PC-9 (cell line): Measurements from ENCODE around the gene CPEB3. TPM values are rescaled to one million over a fixed set of nuclear protein-coding genes. Genes with fewer than 3 reads are reported as not detected.

ENCODE experiments used
- BruUV-seq: library from RNA; stranded (reverse); fragments of 400-500 nt; replicated peaks from 2 replicates; lab custom pipeline; 2021; lab: Mats Ljungman, UMichigan
- CTCF ChIA-PET: fragments of 300-600 bp; sonication (Branson Sonifier 250); formaldehyde crosslinking; loops from one replicate; lab custom pipeline; 2022; ENCODE audit warnings: antibody characterized with exemption; lab: Charles Lee
- POLR2A ChIA-PET: fragments of 300-600 bp; sonication (Branson Sonifier 250); formaldehyde crosslinking; loops from one replicate; lab custom pipeline; 2022; ENCODE audit warnings: antibody characterized with exemption; ENCODE audit not compliant: unreplicated experiment; lab: Charles Lee
- DNase-seq, 2 experiments: peaks; one replicate each; pipeline versions ENCODE4 v3.0.0 to v3.0.0-alpha.2; 2015 to 2022; ENCODE audit warnings: mixed read lengths in 1 of 2
- H2AFZ ChIP-seq: fragments of 200-600 bp; sonication (generic); 2 replicates; pipeline ENCODE4 v1.8.1; 2017; ENCODE audit warnings: antibody characterized with exemption
- H3F3A ChIP-seq: fragments of 200-600 bp; sonication (generic); 2 replicates; pipeline ENCODE4 v1.8.1; 2017; ENCODE audit warnings: antibody characterized with exemption, mild to moderate bottlenecking, low read depth; ENCODE audit not compliant: insufficient read depth
- H3K27ac ChIP-seq: fragments of 200-600 bp; sonication (generic); 2 replicates; pipeline ENCODE4 v1.6.1; 2016; ENCODE audit warnings: mixed run types
- H3K27me3 ChIP-seq: fragments of 200-600 bp; sonication (generic); 2 replicates; pipeline ENCODE4 v1.6.1; 2016; ENCODE audit warnings: low read depth, mixed run types; ENCODE audit not compliant: insufficient read depth
- H3K36me3 ChIP-seq: fragments of 200-600 bp; sonication (generic); 2 replicates; pipeline ENCODE4 v1.6.1; 2016; ENCODE audit warnings: low read depth, mixed run types
- H3K4me1 ChIP-seq: fragments of 200-600 bp; sonication (generic); replicated peaks from 2 replicates; pipeline ENCODE4 v1.6.1; 2016; ENCODE audit warnings: mixed run types; ENCODE audit not compliant: insufficient read depth
- H3K4me2 ChIP-seq: fragments of 200-600 bp; sonication (generic); 2 replicates; pipeline ENCODE4 v1.6.1; 2017; ENCODE audit warnings: mixed run types
- H3K4me3 ChIP-seq: fragments of 200-600 bp; sonication (generic); 2 replicates; pipeline ENCODE4 v1.6.1; 2016; ENCODE audit warnings: mixed run types
- H3K79me2 ChIP-seq: fragments of 200-600 bp; sonication (generic); 2 replicates; pipeline ENCODE4 v1.6.1; 2017; ENCODE audit warnings: low read depth, mixed run types
- H3K9me2 ChIP-seq: fragments of 200-600 bp; sonication (generic); 2 replicates; pipeline ENCODE4 v1.8.1; 2017; ENCODE audit warnings: mild to moderate bottlenecking; ENCODE audit not compliant: insufficient read depth
- H3K9me3 ChIP-seq: fragments of 200-600 bp; sonication (generic); 2 replicates; pipeline ENCODE4 v1.8.1; 2016; ENCODE audit warnings: low read depth; ENCODE audit not compliant: insufficient read depth
- H4K20me1 ChIP-seq: fragments of 200-600 bp; sonication (generic); 2 replicates; pipeline ENCODE4 v1.8.1; 2017; ENCODE audit not compliant: insufficient read depth
- EZH2 ChIP-seq: fragments of 200-600 bp; sonication (generic); IDR thresholded peaks from 2 replicates; pipeline ENCODE4 v1.8.0; 2017; ENCODE audit warnings: antibody characterized with exemption, low read depth
- intact Hi-C: fragments of 100-400 bp; cut with micrococcal nuclease; formaldehyde crosslinking; loops from one replicate; pipeline ENCODE4 v1.10.0; 2022; ENCODE audit not compliant: unreplicated experiment
- total RNA-seq: library from RNA; stranded (reverse); gene quantifications from 2 replicates; pipeline ENCODE4 v1.2.3, GENCODE V29; 2021
- TF ChIP-seq, protein P1 (sequence below): fragments of 200-600 bp; sonication (generic); conservative IDR thresholded peaks from 2 replicates; pipeline ENCODE4 v1.6.1; 2017; ENCODE audit warnings: mixed run types, antibody characterized with exemption, mild to moderate bottlenecking, moderate library complexity

CPEB3 gene
- total RNA-seq, 1 experiment from 2014 or later = 1.4 TPM

DNA sequence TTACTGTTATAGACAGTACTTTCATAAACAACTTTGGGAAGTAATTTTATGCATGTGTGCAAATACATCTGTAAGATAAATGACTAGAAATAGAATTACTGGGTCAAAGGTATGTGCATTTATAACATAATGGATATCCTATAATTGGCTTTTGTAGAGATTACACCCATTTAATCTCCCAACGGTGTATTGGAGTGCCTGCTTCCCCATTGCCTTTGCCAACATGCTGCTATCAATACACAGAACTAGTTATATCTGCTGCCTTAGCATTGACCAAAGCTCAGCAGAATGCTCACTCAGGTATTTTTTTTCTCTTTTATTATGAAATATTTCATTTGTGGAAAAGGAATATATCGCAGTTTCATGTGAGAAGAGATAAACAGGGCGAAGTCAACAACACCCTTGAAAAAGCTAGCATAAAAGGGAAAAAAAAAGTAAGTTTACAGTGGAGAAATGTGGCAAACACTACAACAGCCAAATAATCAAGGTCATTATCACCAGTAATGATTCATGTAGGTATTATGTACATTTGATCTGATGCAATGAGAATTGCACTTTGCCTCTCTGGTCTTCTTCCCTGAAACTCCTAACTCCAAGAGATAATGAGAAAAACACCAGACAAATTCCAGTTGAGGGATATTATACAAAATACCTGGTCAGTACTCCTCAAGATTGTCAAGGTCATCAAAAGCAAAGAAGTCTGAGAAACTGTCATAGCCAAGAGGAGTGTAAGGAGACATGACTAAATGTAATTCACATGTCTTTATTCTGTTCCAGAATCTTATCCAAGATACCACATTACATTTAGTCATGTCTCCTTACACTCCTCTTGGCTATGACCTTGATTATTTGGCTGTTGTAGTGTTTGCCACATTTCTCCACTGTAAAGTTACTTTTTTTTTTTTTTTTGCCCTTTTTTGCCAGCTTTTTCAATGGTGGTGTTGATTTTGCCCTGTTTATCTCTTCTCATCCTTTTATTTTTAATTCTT lies 36.9 kb upstream of the CPEB3 start:
- POLR2A ChIA-PET = no interaction called here
- intact Hi-C loops = no loop called here
- H3K4me2 ChIP-seq = peak overlapping the region; percentile 38

DNA sequence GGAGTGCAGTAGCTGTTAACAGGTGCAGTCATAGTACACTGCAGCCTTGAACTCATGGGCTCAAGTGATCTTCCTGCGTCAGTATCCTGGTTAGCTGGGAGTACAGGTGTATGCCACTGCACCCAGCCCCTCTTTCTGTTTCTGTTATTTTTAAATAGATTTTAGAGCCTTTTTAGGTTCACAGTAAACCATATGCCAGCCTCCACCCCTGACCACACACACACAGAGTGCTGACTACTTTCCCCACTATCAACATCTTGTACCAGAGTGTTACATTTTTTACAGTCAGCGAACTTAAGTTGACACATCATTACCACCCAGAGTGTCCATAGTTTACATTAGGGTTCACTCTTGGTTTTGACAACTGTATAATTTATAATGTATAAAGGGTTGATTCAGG lies 32.2 kb upstream of the CPEB3 start:
- H3K27ac ChIP-seq = no peak overlapping the region
- H3K9me3 ChIP-seq = no peaks in the 10 kb centered on the region
- no peak for DNase-seq
- no TSS peak for BruUV-seq
- H3K9me2 ChIP-seq = no peaks in the 10 kb centered on the region
- peaks cover 20% of the 10 kb centered on the region for H3K4me1 ChIP-seq
- H3F3A ChIP-seq = peaks cover 14% of the 10 kb centered on the region
- H3K27me3 ChIP-seq = no peaks in the 10 kb centered on the region
- CTCF ChIA-PET = no interaction called here
- POLR2A ChIA-PET = no interaction called here
- H3K4me3 ChIP-seq = no peak overlapping the region
- TF ChIP-seq, protein P1, sequence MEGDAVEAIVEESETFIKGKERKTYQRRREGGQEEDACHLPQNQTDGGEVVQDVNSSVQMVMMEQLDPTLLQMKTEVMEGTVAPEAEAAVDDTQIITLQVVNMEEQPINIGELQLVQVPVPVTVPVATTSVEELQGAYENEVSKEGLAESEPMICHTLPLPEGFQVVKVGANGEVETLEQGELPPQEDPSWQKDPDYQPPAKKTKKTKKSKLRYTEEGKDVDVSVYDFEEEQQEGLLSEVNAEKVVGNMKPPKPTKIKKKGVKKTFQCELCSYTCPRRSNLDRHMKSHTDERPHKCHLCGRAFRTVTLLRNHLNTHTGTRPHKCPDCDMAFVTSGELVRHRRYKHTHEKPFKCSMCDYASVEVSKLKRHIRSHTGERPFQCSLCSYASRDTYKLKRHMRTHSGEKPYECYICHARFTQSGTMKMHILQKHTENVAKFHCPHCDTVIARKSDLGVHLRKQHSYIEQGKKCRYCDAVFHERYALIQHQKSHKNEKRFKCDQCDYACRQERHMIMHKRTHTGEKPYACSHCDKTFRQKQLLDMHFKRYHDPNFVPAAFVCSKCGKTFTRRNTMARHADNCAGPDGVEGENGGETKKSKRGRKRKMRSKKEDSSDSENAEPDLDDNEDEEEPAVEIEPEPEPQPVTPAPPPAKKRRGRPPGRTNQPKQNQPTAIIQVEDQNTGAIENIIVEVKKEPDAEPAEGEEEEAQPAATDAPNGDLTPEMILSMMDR = no peak
- no peak for TF ChIP-seq EZH2
- H2AFZ ChIP-seq = no peak overlapping the region
- H3K79me2 ChIP-seq = peaks cover 23% of the 10 kb centered on the region
- no peak overlapping the region for H3K4me2 ChIP-seq
- intact Hi-C loops = no loop called here
- no peaks in the 10 kb centered on the region for H4K20me1 ChIP-seq
- H3K36me3 ChIP-seq = no peaks in the 10 kb centered on the region

More for the DNA sequence above, 36.9 kb upstream of the CPEB3 start:
- no peak for TF ChIP-seq EZH2
- TF ChIP-seq, protein P1 = no peak
- Histone ChIP-seq H4K20me1 (no peaks in the 10 kb centered on the region), H3K79me2 (peaks cover 37% of the 10 kb centered on the region), H3K9me3 (no peaks in the 10 kb centered on the region), H2AFZ (no peak overlapping the region), H3K36me3 (no peaks in the 10 kb centered on the region), H3K27ac (peak overlapping the region; percentile 94), H3F3A (peaks cover 38% of the 10 kb centered on the region), H3K4me1 (peaks cover 55% of the 10 kb centered on the region), H3K9me2 (no peaks in the 10 kb centered on the region), H3K4me3 (no peak overlapping the region), H3K27me3 (no peaks in the 10 kb centered on the region)
- BruUV-seq = no TSS peak
- peak in 1 of 2 experiments; percentile 63 for DNase-seq
- CTCF ChIA-PET = interaction anchor here (0.6 kb wide), 1 partner anchor 37 kb away, joined by 5 read pairs; no protein-coding TSS in a partner anchor

GRCh38 chr10:92316610-92317009 lies 25.7 kb upstream of the CPEB3 start:
- Histone ChIP-seq H2AFZ (no peak overlapping the region), H3K4me3 (no peak overlapping the region), H3F3A (no peaks in the 10 kb centered on the region), H3K27ac (no peak overlapping the region), H3K4me1 (no peaks in the 10 kb centered on the region), H3K9me2 (no peaks in the 10 kb centered on the region), H3K27me3 (no peaks in the 10 kb centered on the region), H3K9me3 (no peaks in the 10 kb centered on the region), H3K4me2 (no peak overlapping the region), H4K20me1 (no peaks in the 10 kb centered on the region), H3K36me3 (0 out of 2 replicates have a peak, but pooled peaks cover 5% of the 10 kb centered on the region), H3K79me2 (no peaks in the 10 kb centered on the region)
- ChIA-PET CTCF (no interaction called here), POLR2A (no interaction called here)
- DNase-seq = no peak
- TF ChIP-seq EZH2 = no peak
- TF ChIP-seq, protein P1 = no peak
- intact Hi-C loops = no loop called here
- TSS peak; percentile 6 for BruUV-seq
